ENCODE results near the gene MORN5. TPM values are rescaled to one million over a fixed set of nuclear protein-coding genes. Genes with fewer than 3 reads are reported as not detected.

The MORN5 gene
- total RNA-seq, 2 donors from 2014 or later, result not detected

- no peak overlapping the region for H3K4me3 ChIP-seq
- H3K9me3 ChIP-seq, result no peaks in the 10 kb centered on the region
- 74 to 86% methylated on average over 5 of the region's 5 CpGs for WGBS, 2 donors
- H3K4me1 ChIP-seq, result peaks cover 10% of the 10 kb centered on the region
- intact Hi-C loops (cut with DNase I), result loop anchor here (10.0 kb wide), 1 partner anchor 686 kb away; the partner anchor contains the start of gene OR1K1
- H3K27me3 ChIP-seq, result no peaks in the 10 kb centered on the region
- H3K36me3 ChIP-seq (replicated peaks in 1 of 2; ENCODE audit: insufficient read depth in 1 of 2, low read depth in 2 of 2), result no peaks in the 10 kb centered on the region
- DNase-seq (no peak), ATAC-seq (no peak)
- TF ChIP-seq, protein P1, sequence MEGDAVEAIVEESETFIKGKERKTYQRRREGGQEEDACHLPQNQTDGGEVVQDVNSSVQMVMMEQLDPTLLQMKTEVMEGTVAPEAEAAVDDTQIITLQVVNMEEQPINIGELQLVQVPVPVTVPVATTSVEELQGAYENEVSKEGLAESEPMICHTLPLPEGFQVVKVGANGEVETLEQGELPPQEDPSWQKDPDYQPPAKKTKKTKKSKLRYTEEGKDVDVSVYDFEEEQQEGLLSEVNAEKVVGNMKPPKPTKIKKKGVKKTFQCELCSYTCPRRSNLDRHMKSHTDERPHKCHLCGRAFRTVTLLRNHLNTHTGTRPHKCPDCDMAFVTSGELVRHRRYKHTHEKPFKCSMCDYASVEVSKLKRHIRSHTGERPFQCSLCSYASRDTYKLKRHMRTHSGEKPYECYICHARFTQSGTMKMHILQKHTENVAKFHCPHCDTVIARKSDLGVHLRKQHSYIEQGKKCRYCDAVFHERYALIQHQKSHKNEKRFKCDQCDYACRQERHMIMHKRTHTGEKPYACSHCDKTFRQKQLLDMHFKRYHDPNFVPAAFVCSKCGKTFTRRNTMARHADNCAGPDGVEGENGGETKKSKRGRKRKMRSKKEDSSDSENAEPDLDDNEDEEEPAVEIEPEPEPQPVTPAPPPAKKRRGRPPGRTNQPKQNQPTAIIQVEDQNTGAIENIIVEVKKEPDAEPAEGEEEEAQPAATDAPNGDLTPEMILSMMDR (IDR thresholded peaks at IDR 0.05), result no peak
- TF ChIP-seq POLR2A (IDR thresholded peaks at IDR 0.05), result no peak
- H3K27ac ChIP-seq, result no peak overlapping the region
These were observed 41.2 kb upstream of the MORN5 start for GRCh38 chr9:122118343-122119165.

GRCh38 chr9:122119166-122119521 is 40.6 kb upstream of the MORN5 start:
- TF ChIP-seq, protein P1 (IDR thresholded peaks at IDR 0.05), result no peak
- no peak for TF ChIP-seq POLR2A (IDR thresholded peaks at IDR 0.05)
- Histone ChIP-seq H3K27ac (no peak overlapping the region), H3K9me3 (no peaks in the 10 kb centered on the region), H3K36me3 (replicated peaks in 1 of 2; ENCODE audit: insufficient read depth in 1 of 2, low read depth in 2 of 2) (no peaks in the 10 kb centered on the region), H3K4me3 (no peak overlapping the region), H3K4me1 (peaks cover 10% of the 10 kb centered on the region), H3K27me3 (no peaks in the 10 kb centered on the region)
- WGBS, 2 donors, result 86% methylated on average over 13 of the region's 13 CpGs
- DNase-seq, result no peak
- intact Hi-C loops (cut with DNase I), result loop anchor here (10.0 kb wide), 1 partner anchor 686 kb away; the partner anchor contains the start of gene OR1K1
- no peak for ATAC-seq

DNA sequence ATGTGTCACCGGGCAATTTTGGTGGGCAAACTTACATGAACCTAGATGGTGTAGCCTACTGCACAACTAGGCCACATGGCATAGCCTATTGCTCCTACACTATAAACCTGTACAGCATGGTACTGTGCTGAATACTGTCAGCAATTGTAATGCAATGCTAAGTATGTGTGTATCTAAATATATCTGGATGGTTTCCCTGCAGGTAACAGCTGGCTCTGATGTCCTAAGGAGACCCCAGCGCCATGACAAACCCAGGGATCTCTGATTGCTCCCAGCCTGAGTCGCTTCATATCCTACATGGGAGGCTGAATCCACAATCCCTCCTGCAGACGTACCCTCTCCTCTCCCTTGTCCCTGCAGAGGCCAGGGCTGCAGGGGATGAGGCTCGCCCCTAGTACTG is 40.0 kb upstream of the MORN5 start:
- Histone ChIP-seq H3K4me1 (peaks cover 10% of the 10 kb centered on the region), H3K27me3 (no peaks in the 10 kb centered on the region), H3K36me3 (replicated peaks in 1 of 2; ENCODE audit: insufficient read depth in 1 of 2, low read depth in 2 of 2) (no peaks in the 10 kb centered on the region), H3K27ac (no peak overlapping the region), H3K9me3 (no peaks in the 10 kb centered on the region), H3K4me3 (no peak overlapping the region)
- no peak for TF ChIP-seq POLR2A (IDR thresholded peaks at IDR 0.05)
- TF ChIP-seq, protein P1 (IDR thresholded peaks at IDR 0.05), result no peak
- intact Hi-C loops (cut with DNase I), result loop anchor here (10.0 kb wide), 1 partner anchor 685 kb away; the partner anchor contains the start of gene OR1K1
- DNase-seq (no peak), ATAC-seq (no peak)
- WGBS, 2 donors, result 88 to 96% methylated on average over 5 of the region's 5 CpGs

DNA sequence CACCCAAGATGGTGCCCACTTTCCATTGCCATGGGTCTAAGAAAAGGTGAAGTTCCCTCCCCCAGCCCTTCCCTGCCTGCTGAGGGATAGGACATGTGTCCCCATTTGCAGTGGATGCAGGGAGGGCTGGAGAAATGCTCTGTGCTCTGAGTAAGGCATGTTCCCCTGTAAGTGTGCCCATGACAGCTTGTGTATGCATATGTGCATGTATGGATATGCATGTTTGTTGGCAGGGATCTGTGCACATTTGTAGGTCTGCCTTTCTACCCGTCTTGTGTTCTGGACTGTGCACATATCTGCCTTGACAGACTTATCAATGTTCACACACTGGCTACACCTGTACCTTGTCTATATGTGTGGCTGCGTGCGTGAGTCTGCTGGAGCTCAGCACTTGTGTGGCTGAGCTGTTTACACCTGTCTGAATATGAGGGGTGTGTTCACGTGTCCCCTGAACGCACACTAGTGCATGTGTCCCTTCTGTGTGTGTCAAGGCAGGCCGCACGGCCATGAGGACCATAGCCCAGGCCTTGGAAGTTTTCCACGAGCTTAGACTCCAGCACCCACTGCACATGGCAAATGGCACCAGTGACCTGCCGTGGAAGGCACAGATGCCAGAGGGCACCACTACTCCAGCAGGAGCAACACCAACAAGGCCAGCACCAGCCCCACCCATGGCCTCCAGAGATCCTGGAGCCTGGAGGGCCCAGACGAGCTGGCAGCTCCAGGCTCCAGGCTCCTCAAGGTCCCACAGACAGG is 39.2 kb upstream of the MORN5 start:
- Histone ChIP-seq H3K9me3 (no peaks in the 10 kb centered on the region), H3K27me3 (peaks cover 0 to 2% of the 10 kb centered on the region in 2 donors), H3K27ac (no peak overlapping the region), H3K36me3 (replicated peaks in 1 of 2; ENCODE audit: insufficient read depth in 1 of 2, low read depth in 2 of 2) (no peaks in the 10 kb centered on the region), H3K4me1 (peaks cover 12% of the 10 kb centered on the region), H3K4me3 (no peak overlapping the region)
- DNase-seq (no peak), ATAC-seq (no peak)
- intact Hi-C loops (cut with DNase I), result no loop called here
- TF ChIP-seq, protein P1 (IDR thresholded peaks at IDR 0.05), result no peak
- no peak for TF ChIP-seq POLR2A (IDR thresholded peaks at IDR 0.05)
- 83% methylated on average over 7 to 10 of the region's 10 CpGs for WGBS, 2 donors

Data from body of pancreas (tissue), 4 donors.